Activated T-cell treated with anti-CD3 and anti-CD28 coated beads, Interleukin-2, amount 50 U/mL, for 1 hour (primary cell): ENCODE data around the gene GRIN2A.

ENCODE experiments used
- DNase-seq: peaks from one replicate; pipeline ENCODE4 v3.0.0-alpha.2; 2020

GRIN2A gene

GRCh38 chr16:9955677-9956076 is 226.6 kb downstream of the GRIN2A start:
- DNase-seq, result no peak

- no peak for DNase-seq
Measured at GRCh38 chr16:9953908-9954570, 228.2 kb downstream of the GRIN2A start.

GRCh38 chr16:9950658-9951057 is 231.6 kb downstream of the GRIN2A start:
- DNase-seq, result no peak

- DNase-seq, result no peak
Measured at GRCh38 chr16:9949396-9949795, 232.8 kb downstream of the GRIN2A start.

GRCh38 chr16:9948933-9949332 is 233.3 kb downstream of the GRIN2A start:
- DNase-seq, result no peak

GRCh38 chr16:9946022-9946720 is 236.1 kb downstream of the GRIN2A start:
- DNase-seq, result no peak

GRCh38 chr16:9943121-9943520 is 239.1 kb downstream of the GRIN2A start:
- no peak for DNase-seq

GRCh38 chr16:9941245-9941644 is 241.0 kb downstream of the GRIN2A start:
- DNase-seq, result no peak

- DNase-seq, result no peak
Measured at GRCh38 chr16:9934723-9935508, 247.3 kb downstream of the GRIN2A start.

- no peak for DNase-seq
Measured at GRCh38 chr16:9932919-9933653, 249.1 kb downstream of the GRIN2A start.

GRCh38 chr16:9932000-9932399 is 250.2 kb downstream of the GRIN2A start:
- DNase-seq, result no peak

GRCh38 chr16:9929836-9930235 is 252.4 kb downstream of the GRIN2A start:
- no peak for DNase-seq

GRCh38 chr16:9929313-9929712 is 252.9 kb downstream of the GRIN2A start:
- no peak for DNase-seq

GRCh38 chr16:9922441-9922840 is 259.8 kb downstream of the GRIN2A start:
- DNase-seq, result no peak

- no peak for DNase-seq
Measured at GRCh38 chr16:9921997-9922396, 260.2 kb downstream of the GRIN2A start.

- DNase-seq, result no peak
Measured at GRCh38 chr16:9919460-9919859, 262.8 kb downstream of the GRIN2A start.

GRCh38 chr16:9917691-9918090 is 264.5 kb downstream of the GRIN2A start:
- DNase-seq, result no peak

GRCh38 chr16:9913604-9914326 is 268.5 kb downstream of the GRIN2A start:
- no peak for DNase-seq

- DNase-seq, result no peak
Measured at GRCh38 chr16:9911989-9912388, 270.2 kb downstream of the GRIN2A start.

- DNase-seq, result no peak
Measured at GRCh38 chr16:9911231-9911630, 271.0 kb downstream of the GRIN2A start.

- DNase-seq, result no peak
Measured at GRCh38 chr16:9909072-9909825, 273.0 kb downstream of the GRIN2A start.

- DNase-seq, result no peak
Measured at GRCh38 chr16:9908613-9909012, 273.6 kb downstream of the GRIN2A start.
